Measurements from ENCODE around the gene FGFRL1.

- TF ChIP-seq, protein P1, sequence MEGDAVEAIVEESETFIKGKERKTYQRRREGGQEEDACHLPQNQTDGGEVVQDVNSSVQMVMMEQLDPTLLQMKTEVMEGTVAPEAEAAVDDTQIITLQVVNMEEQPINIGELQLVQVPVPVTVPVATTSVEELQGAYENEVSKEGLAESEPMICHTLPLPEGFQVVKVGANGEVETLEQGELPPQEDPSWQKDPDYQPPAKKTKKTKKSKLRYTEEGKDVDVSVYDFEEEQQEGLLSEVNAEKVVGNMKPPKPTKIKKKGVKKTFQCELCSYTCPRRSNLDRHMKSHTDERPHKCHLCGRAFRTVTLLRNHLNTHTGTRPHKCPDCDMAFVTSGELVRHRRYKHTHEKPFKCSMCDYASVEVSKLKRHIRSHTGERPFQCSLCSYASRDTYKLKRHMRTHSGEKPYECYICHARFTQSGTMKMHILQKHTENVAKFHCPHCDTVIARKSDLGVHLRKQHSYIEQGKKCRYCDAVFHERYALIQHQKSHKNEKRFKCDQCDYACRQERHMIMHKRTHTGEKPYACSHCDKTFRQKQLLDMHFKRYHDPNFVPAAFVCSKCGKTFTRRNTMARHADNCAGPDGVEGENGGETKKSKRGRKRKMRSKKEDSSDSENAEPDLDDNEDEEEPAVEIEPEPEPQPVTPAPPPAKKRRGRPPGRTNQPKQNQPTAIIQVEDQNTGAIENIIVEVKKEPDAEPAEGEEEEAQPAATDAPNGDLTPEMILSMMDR (IDR thresholded peaks at IDR 0.05) = no peak
- no peak for TF ChIP-seq POLR2AphosphoS5 (IDR thresholded peaks at IDR 0.05)
- TF ChIP-seq POLR2A (IDR thresholded peaks at IDR 0.05) = no peak
- TF ChIP-seq EP300 (IDR thresholded peaks at IDR 0.05) = no peak
These were observed 45.4 kb downstream of the FGFRL1 start for GRCh38 chr4:1056671-1057402.
